AG04450 (cell line): ENCODE data around the gene TFCP2. TPM values are rescaled to one million over a fixed set of nuclear protein-coding genes. Genes with fewer than 3 reads are reported as not detected.

Source experiments
- CTCF ChIA-PET: fragments of 300-600, 350-600 bp; formaldehyde crosslinking; extraction: SDS; loops from one replicate; lab custom pipeline; 2022; ENCODE audit warnings: antibody characterized with exemption, inconsistent platforms; lab: Charles Lee
- POLR2A ChIA-PET: fragments of 350-600 bp; formaldehyde crosslinking; extraction: SDS; loops from one replicate; lab custom pipeline; 2021; ENCODE audit warnings: antibody characterized with exemption, inconsistent platforms; lab: Yijun Ruan, JAX
- DNase-seq: peaks from one replicate; pipeline ENCODE4 v3.0.0-alpha.2; 2011; ENCODE audit warnings: low read depth, low spot score
- H3K27ac ChIP-seq: one replicate; pipeline ENCODE4 v1.5.1; 2012; ENCODE audit warnings: low read depth, low read length, control low read depth
- H3K27me3 ChIP-seq: one replicate; pipeline ENCODE4 v1.6.0; 2012; ENCODE audit warnings: low read length; ENCODE audit not compliant: control insufficient read depth, insufficient read depth
- H3K4me3 ChIP-seq: 2 replicates; pipeline ENCODE4 v1.5.1; 2011; ENCODE audit warnings: mild to moderate bottlenecking, low read depth, low read length, control low read depth
- H3K9me3 ChIP-seq: 2 replicates; pipeline ENCODE4 v1.5.1; 2012; ENCODE audit warnings: low read length; ENCODE audit not compliant: control insufficient read depth, insufficient read depth
- CTCF ChIP-seq: IDR thresholded peaks from 2 replicates; pipeline ENCODE4 v1.5.1; 2011; ENCODE audit warnings: low read depth, low read length, control low read depth, inconsistent platforms
- polyA plus RNA-seq: library from polyadenylated mRNA; depleted of rRNA; stranded (reverse); fragments of >200 nt; gene quantifications from 2 replicates; pipeline ENCODE4 v1.2.3, GENCODE V29; 2011

The TFCP2 gene
- polyA plus RNA-seq, 1 experiment: 24.9 TPM

GRCh38 chr12:51065530-51065929 lies 107.4 kb downstream of the TFCP2 start:
- no peak for DNase-seq
- Histone ChIP-seq H3K9me3 (no peaks in the 10 kb centered on the region), H3K27ac (no peak overlapping the region), H3K27me3 (no peaks in the 10 kb centered on the region), H3K4me3 (no peak overlapping the region)
- TF ChIP-seq CTCF: no peak
- ChIA-PET CTCF (no interaction called here), POLR2A (interaction anchor here (0.7 kb wide), 1 partner anchor 14 kb away, joined by 6 read pairs; no protein-coding TSS in a partner anchor)

GRCh38 chr12:51062631-51063397 lies 110.1 kb downstream of the TFCP2 start:
- no peak for TF ChIP-seq CTCF
- no peak overlapping the region for H3K27ac ChIP-seq
- no peak overlapping the region for H3K4me3 ChIP-seq
- DNase-seq: no peak
- no peaks in the 10 kb centered on the region for H3K27me3 ChIP-seq
- CTCF ChIA-PET: interaction anchor here (0.9 to 1.9 kb wide), 3 partner anchors 10 to 279 kb away, joined by 3 to 7 read pairs (median 3); no protein-coding TSS in a partner anchor
- POLR2A ChIA-PET: interaction anchor here (1.5 kb wide), 1 partner anchor 278 kb away, joined by 4 read pairs; no protein-coding TSS in a partner anchor
- H3K9me3 ChIP-seq: no peaks in the 10 kb centered on the region

- CTCF ChIA-PET: no interaction called here
- DNase-seq: no peak
- H3K27me3 ChIP-seq: no peaks in the 10 kb centered on the region
- no peaks in the 10 kb centered on the region for H3K9me3 ChIP-seq
- no peak overlapping the region for H3K27ac ChIP-seq
- POLR2A ChIA-PET: no interaction called here
- H3K4me3 ChIP-seq: no peak overlapping the region
- no peak for TF ChIP-seq CTCF
Observed at GRCh38 chr12:51059086-51059485, 113.8 kb downstream of the TFCP2 start.

GRCh38 chr12:51056242-51056641 lies 116.7 kb downstream of the TFCP2 start:
- Histone ChIP-seq H3K4me3 (no peak overlapping the region), H3K27me3 (no peaks in the 10 kb centered on the region), H3K9me3 (no peaks in the 10 kb centered on the region), H3K27ac (no peak overlapping the region)
- CTCF ChIA-PET: interaction anchor here (2.0 kb wide), 1 partner anchor 9 kb away, joined by 6 read pairs; no protein-coding TSS in a partner anchor
- POLR2A ChIA-PET: interaction anchor here (1.7 kb wide), 1 partner anchor 27 kb away, joined by 9 read pairs; the partner anchor contains the start of gene CSRNP2
- no peak for DNase-seq
- no peak for TF ChIP-seq CTCF

GRCh38 chr12:51055060-51055459 lies 117.9 kb downstream of the TFCP2 start:
- no peak for DNase-seq
- Histone ChIP-seq H3K9me3 (no peaks in the 10 kb centered on the region), H3K4me3 (no peak overlapping the region), H3K27ac (no peak overlapping the region), H3K27me3 (no peaks in the 10 kb centered on the region)
- no peak for TF ChIP-seq CTCF
- ChIA-PET POLR2A (no interaction called here), CTCF (no interaction called here)
